Sigmoid colon (tissue), 4 donors: Measurements from ENCODE around the gene SLC49A4.

ENCODE experiments used
- EP300 ChIP-seq, 4 donors: sonication (generic); formaldehyde crosslinking; IDR thresholded peaks; one replicate each; pipeline ENCODE4 v1.6.1; 2017; ENCODE audit warnings: antibody characterized with exemption in 4 of 4
- POLR2A ChIP-seq, 2 donors: fragments of 450-650 bp; IDR thresholded peaks; one replicate each; pipeline ENCODE4 v1.6.1; 2016; ENCODE audit warnings: antibody characterized with exemption in 2 of 2, mild to moderate bottlenecking in 2 of 2, moderate library complexity in 2 of 2
- TF ChIP-seq, protein P1 (sequence below), 4 experiments: fragments of 450-650 bp in 3 of 4; fragments of 200-600 bp in 1 of 4; IDR thresholded peaks; one replicate each; pipeline ENCODE4 v1.5.1; 2016 to 2019; ENCODE audit warnings: antibody characterized with exemption in 4 of 4, mild to moderate bottlenecking in 3 of 4, moderate library complexity in 2 of 4

- TF ChIP-seq POLR2A (IDR thresholded peaks at IDR 0.05) = no peak
- TF ChIP-seq, protein P1, sequence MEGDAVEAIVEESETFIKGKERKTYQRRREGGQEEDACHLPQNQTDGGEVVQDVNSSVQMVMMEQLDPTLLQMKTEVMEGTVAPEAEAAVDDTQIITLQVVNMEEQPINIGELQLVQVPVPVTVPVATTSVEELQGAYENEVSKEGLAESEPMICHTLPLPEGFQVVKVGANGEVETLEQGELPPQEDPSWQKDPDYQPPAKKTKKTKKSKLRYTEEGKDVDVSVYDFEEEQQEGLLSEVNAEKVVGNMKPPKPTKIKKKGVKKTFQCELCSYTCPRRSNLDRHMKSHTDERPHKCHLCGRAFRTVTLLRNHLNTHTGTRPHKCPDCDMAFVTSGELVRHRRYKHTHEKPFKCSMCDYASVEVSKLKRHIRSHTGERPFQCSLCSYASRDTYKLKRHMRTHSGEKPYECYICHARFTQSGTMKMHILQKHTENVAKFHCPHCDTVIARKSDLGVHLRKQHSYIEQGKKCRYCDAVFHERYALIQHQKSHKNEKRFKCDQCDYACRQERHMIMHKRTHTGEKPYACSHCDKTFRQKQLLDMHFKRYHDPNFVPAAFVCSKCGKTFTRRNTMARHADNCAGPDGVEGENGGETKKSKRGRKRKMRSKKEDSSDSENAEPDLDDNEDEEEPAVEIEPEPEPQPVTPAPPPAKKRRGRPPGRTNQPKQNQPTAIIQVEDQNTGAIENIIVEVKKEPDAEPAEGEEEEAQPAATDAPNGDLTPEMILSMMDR (IDR thresholded peaks at IDR 0.05) = no peak
- TF ChIP-seq EP300 (IDR thresholded peaks at IDR 0.05) = no peak
Observed at GRCh38 chr3:122886251-122886650, 91.4 kb downstream of the SLC49A4 start.
